PC-3 (cell line): ENCODE measurements around the gene ADAMTS16. TPM values are rescaled to one million over a fixed set of nuclear protein-coding genes. Genes with fewer than 3 reads are reported as not detected.
A peak's percentile ranks its signal among the peaks of the same experiment; 100 is the strongest.

Source experiments
- ATAC-seq: fragments of 200-7000 bp; cut with Tn5 transposase; 2 replicates; pipeline ENCODE4 v1.9.1; 2020; ENCODE audit warnings: mild to moderate bottlenecking, moderate library complexity
- BruUV-seq: library from RNA; stranded (reverse); fragments of 400-500 nt; replicated peaks from 2 replicates; lab custom pipeline; 2021; lab: Mats Ljungman, UMichigan
- CTCF ChIA-PET: fragments of 300-600 bp; sonication (Branson Sonifier 250); formaldehyde crosslinking; loops from one replicate; lab custom pipeline; 2022; ENCODE audit warnings: antibody characterized with exemption; lab: Charles Lee
- POLR2A ChIA-PET: fragments of 300-600 bp; sonication (Branson Sonifier 250); formaldehyde crosslinking; loops from one replicate; lab custom pipeline; 2022; ENCODE audit warnings: antibody characterized with exemption; ENCODE audit not compliant: unreplicated experiment; lab: Charles Lee
- DNase-seq: peaks from one replicate; pipeline ENCODE4 v3.0.0-alpha.2; 2015
- H2AFZ ChIP-seq: fragments of 300-600 bp; sonication (generic); 2 replicates; pipeline ENCODE4 v1.6.0; 2016; ENCODE audit warnings: antibody characterized with exemption, low read length
- H3F3A ChIP-seq: fragments of 300-600 bp; sonication (generic); one replicate; pipeline ENCODE4 v1.6.0; 2017; ENCODE audit warnings: antibody characterized with exemption, low read length, control low read depth, mild to moderate bottlenecking; ENCODE audit not compliant: unreplicated experiment
- H3K27ac ChIP-seq: fragments of 300-600 bp; sonication (generic); 2 replicates; pipeline ENCODE4 v1.5.1; 2016; ENCODE audit warnings: mild to moderate bottlenecking, low read length
- H3K27me3 ChIP-seq: fragments of 300-600 bp; sonication (generic); 2 replicates; pipeline ENCODE4 v1.6.1; 2016; ENCODE audit warnings: low read length, mixed read lengths
- H3K36me3 ChIP-seq: fragments of 300-600 bp; sonication (generic); 2 replicates; pipeline ENCODE4 v1.6.1; 2016; ENCODE audit warnings: low read depth, mixed run types, low read length, mixed read lengths
- H3K4me1 ChIP-seq: fragments of 300-600 bp; sonication (generic); 2 replicates; pipeline ENCODE4 v1.5.1; 2016; ENCODE audit warnings: low read length; ENCODE audit not compliant: insufficient read depth
- H3K4me2 ChIP-seq: fragments of 300-600 bp; sonication (generic); 2 replicates; pipeline ENCODE4 v1.6.0; 2016; ENCODE audit warnings: low read length
- H3K4me3 ChIP-seq: fragments of 300-600 bp; sonication (generic); 2 replicates; pipeline ENCODE4 v1.5.1; 2016; ENCODE audit warnings: mild to moderate bottlenecking, low read length, mixed read lengths
- H3K79me2 ChIP-seq: fragments of 300-600 bp; sonication (generic); 2 replicates; pipeline ENCODE4 v1.6.1; 2017; ENCODE audit warnings: low read length, mixed read lengths
- H3K9ac ChIP-seq: fragments of 300-600 bp; sonication (generic); 2 replicates; pipeline ENCODE4 v1.6.0; 2016; ENCODE audit warnings: mild to moderate bottlenecking, low read length
- H3K9me2 ChIP-seq: fragments of 300-600 bp; sonication (generic); replicated peaks from 2 replicates; pipeline ENCODE4 v1.6.1; 2016; ENCODE audit warnings: mixed run types, low read length, mixed read lengths
- H3K9me3 ChIP-seq: fragments of 300-600 bp; sonication (generic); 2 replicates; pipeline ENCODE4 v1.6.1; 2016; ENCODE audit warnings: low read length, mixed read lengths
- H4K20me1 ChIP-seq: fragments of 300-600 bp; sonication (generic); 2 replicates; pipeline ENCODE4 v1.6.1; 2016; ENCODE audit warnings: low read length, mixed read lengths
- CTCF ChIP-seq: fragments of 300-600 bp; sonication (generic); conservative IDR thresholded peaks from 2 replicates; pipeline ENCODE4 v1.5.1; 2017; ENCODE audit warnings: antibody characterized with exemption, low read depth, mild to moderate bottlenecking, low read length
- EZH2 ChIP-seq: fragments of 300-600 bp; sonication (generic); IDR thresholded peaks from one replicate; pipeline ENCODE4 v1.6.1; 2017; ENCODE audit warnings: antibody characterized with exemption, mild to moderate bottlenecking, low read length; ENCODE audit not compliant: unreplicated experiment
- EZH2phosphoT487 ChIP-seq: fragments of 300-600 bp; sonication (generic); IDR thresholded peaks from 2 replicates; pipeline ENCODE4 v1.6.1; 2018; ENCODE audit warnings: mild to moderate bottlenecking, antibody characterized with exemption, low read length, borderline replicate concordance
- intact Hi-C: fragments of 100-400 bp; cut with micrococcal nuclease; formaldehyde crosslinking; loops from 2 replicates; pipeline ENCODE4 v1.9.0; 2023
- total RNA-seq: library from RNA; depleted of rRNA; stranded (reverse); fragments of >200 nt; gene quantifications from 2 replicates; pipeline ENCODE4 v1.2.3, GENCODE V29; 2014

ADAMTS16 gene
- total RNA-seq, 1 experiment from 2014 or later: 1.7 TPM

GRCh38 chr5:5159282-5160103 is 19.4 kb downstream of the ADAMTS16 start:
- POLR2A ChIA-PET: no interaction called here
- H3K9me2 ChIP-seq: no peaks in the 10 kb centered on the region
- no peaks in the 10 kb centered on the region for H3K27me3 ChIP-seq
- no peak overlapping the region for H3K4me2 ChIP-seq
- CTCF ChIA-PET: no interaction called here
- intact Hi-C loops: no loop called here
- no TSS peak for BruUV-seq
- H3K79me2 ChIP-seq: no peaks in the 10 kb centered on the region
- DNase-seq: no peak
- no peaks in the 10 kb centered on the region for H3K4me1 ChIP-seq
- TF ChIP-seq CTCF (no peak), EZH2 (no peak), EZH2phosphoT487 (no peak)
- no peak for ATAC-seq
- H3K27ac ChIP-seq: no peak overlapping the region
- H3F3A ChIP-seq: no peaks in the 10 kb centered on the region
- no peak overlapping the region for H3K9ac ChIP-seq
- no peak overlapping the region for H2AFZ ChIP-seq
- H3K9me3 ChIP-seq: no peaks in the 10 kb centered on the region
- H3K36me3 ChIP-seq: no peaks in the 10 kb centered on the region
- no peak overlapping the region for H3K4me3 ChIP-seq
- H4K20me1 ChIP-seq: no peaks in the 10 kb centered on the region

- CTCF ChIA-PET: no interaction called here
- Histone ChIP-seq H3K79me2 (no peaks in the 10 kb centered on the region), H3F3A (no peaks in the 10 kb centered on the region), H3K27ac (no peak overlapping the region), H2AFZ (no peak overlapping the region), H3K4me3 (no peak overlapping the region), H3K9me2 (0 out of 2 replicates have a peak, but pooled peaks cover 3% of the 10 kb centered on the region), H3K4me2 (no peak overlapping the region), H4K20me1 (no peaks in the 10 kb centered on the region), H3K27me3 (no peaks in the 10 kb centered on the region), H3K36me3 (no peaks in the 10 kb centered on the region), H3K4me1 (peaks cover 8% of the 10 kb centered on the region; the same call in 1 of the 2 replicates), H3K9me3 (no peaks in the 10 kb centered on the region), H3K9ac (no peak overlapping the region)
- DNase-seq: no peak
- POLR2A ChIA-PET: no interaction called here
- intact Hi-C loops: no loop called here
- BruUV-seq: no TSS peak
- ATAC-seq: no peak
- TF ChIP-seq CTCF (no peak), EZH2 (no peak), EZH2phosphoT487 (no peak)
Measured at GRCh38 chr5:5164163-5164562, 24.0 kb downstream of the ADAMTS16 start.

GRCh38 chr5:5165541-5166002 is 25.4 kb downstream of the ADAMTS16 start:
- no peaks in the 10 kb centered on the region for H3K36me3 ChIP-seq
- no peak overlapping the region for H3K4me3 ChIP-seq
- no peak overlapping the region for H3K9ac ChIP-seq
- intact Hi-C loops: no loop called here
- H2AFZ ChIP-seq: no peak overlapping the region
- ChIA-PET CTCF (no interaction called here), POLR2A (no interaction called here)
- H3K4me2 ChIP-seq: no peak overlapping the region
- H3K79me2 ChIP-seq: no peaks in the 10 kb centered on the region
- H3K4me1 ChIP-seq: peaks cover 8% of the 10 kb centered on the region; the same call in 1 of the 2 replicates
- H4K20me1 ChIP-seq: no peaks in the 10 kb centered on the region
- ATAC-seq: no peak
- H3K27ac ChIP-seq: no peak overlapping the region
- H3F3A ChIP-seq: no peaks in the 10 kb centered on the region
- DNase-seq: peak; percentile 67
- H3K27me3 ChIP-seq: no peaks in the 10 kb centered on the region
- no peaks in the 10 kb centered on the region for H3K9me3 ChIP-seq
- no TSS peak for BruUV-seq
- 0 out of 2 replicates have a peak, but pooled peaks cover 3% of the 10 kb centered on the region for H3K9me2 ChIP-seq
- TF ChIP-seq CTCF: no peak
- TF ChIP-seq EZH2phosphoT487: no peak
- no peak for TF ChIP-seq EZH2
